HFFc6 (cell line): ENCODE results near the gene GNB1L. TPM values are rescaled to one million over a fixed set of nuclear protein-coding genes. Genes with fewer than 3 reads are reported as not detected.

ENCODE experiments used
- DNase-seq: peaks from one replicate; pipeline ENCODE4 v3.0.0-alpha.2; 2018
- H3K27ac Mint-ChIP-seq: 2 replicates; pipeline ENCODE4 v1.8.0; 2020; ENCODE audit warnings: mild to moderate bottlenecking, mixed read lengths
- H3K27me3 Mint-ChIP-seq: 2 replicates; pipeline ENCODE4 v1.8.0; 2021; ENCODE audit warnings: mild to moderate bottlenecking, moderate library complexity, mixed read lengths; ENCODE audit not compliant: insufficient read depth
- H3K36me3 Mint-ChIP-seq: 2 replicates; pipeline ENCODE4 v1.8.0; 2021; ENCODE audit warnings: low read depth, mixed read lengths
- H3K4me1 Mint-ChIP-seq: 2 replicates; pipeline ENCODE4 v1.8.0; 2020; ENCODE audit warnings: low read depth, mixed read lengths
- H3K4me3 Mint-ChIP-seq: 2 replicates; pipeline ENCODE4 v1.8.0; 2020; ENCODE audit warnings: mild to moderate bottlenecking, moderate library complexity, mixed read lengths
- H3K9me3 Mint-ChIP-seq: 2 replicates; pipeline ENCODE4 v1.8.0; 2020; ENCODE audit warnings: mild to moderate bottlenecking, mixed read lengths
- CTCF ChIP-seq: fragments of 200-600 bp; sonication (generic); IDR thresholded peaks from 2 replicates; pipeline ENCODE4 v1.5.0; 2021; ENCODE audit warnings: antibody characterized with exemption, mild to moderate bottlenecking
- total RNA-seq, 6 experiments: library from RNA; stranded (reverse); fragmentation: NEBNext Ultra II Directional; extraction: Animal tissue kit (Norgen Biotek cat#: 25700); gene quantifications; 2 replicates in 1 of 6; 3 replicates in 5 of 6; pipeline ENCODE4 v1.2.3, GENCODE V29; 2021

The GNB1L gene
- total RNA-seq, 6 experiments from 2014 or later = 6.6 to 9.6 (median 7.6) TPM

DNA sequence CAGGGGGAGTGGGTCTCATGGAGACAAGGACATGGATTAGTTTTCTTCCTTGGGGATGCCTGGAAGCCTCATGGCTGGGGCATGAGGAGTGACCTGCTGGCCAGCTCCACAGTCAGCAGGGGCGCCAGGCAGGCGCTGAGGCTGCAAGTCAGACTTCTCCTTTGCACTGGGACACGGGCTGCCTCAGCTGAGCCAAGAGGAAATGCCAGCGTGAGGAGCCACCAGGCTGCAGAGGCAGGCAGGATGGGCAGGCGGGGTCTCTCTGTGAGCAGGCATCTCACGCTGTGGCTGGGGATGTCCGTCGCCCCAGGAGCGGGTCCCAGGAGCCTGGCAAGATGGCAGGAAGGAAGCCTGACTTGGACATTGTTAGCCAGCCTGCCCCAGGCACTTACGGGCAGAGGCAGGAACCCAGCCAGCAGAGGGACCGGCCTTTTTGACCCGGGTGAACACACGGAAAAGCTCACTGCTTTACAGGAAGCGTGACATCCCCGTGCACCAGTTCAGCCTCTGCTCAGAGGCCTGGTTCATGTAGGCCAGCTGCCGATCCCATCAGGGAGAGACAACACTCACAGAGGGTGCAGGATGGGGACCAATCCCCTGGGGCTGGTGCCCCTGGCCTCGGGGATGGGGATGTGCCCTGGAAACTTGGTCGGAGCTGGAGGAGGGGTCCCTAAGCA is 10.2 kb downstream of the GNB1L start:
- TF ChIP-seq CTCF = no peak
- Mint-ChIP-seq H3K4me1 (peaks cover 56% of the 10 kb centered on the region), H3K27ac (peak overlapping the region; percentile 84), H3K9me3 (no peaks in the 10 kb centered on the region), H3K36me3 (no peaks in the 10 kb centered on the region; the same call in none of the 2 replicates), H3K4me3 (peak overlapping the region; percentile 48), H3K27me3 (peaks cover 3% of the 10 kb centered on the region)
- DNase-seq = peak; percentile 59

- H3K4me1 Mint-ChIP-seq = peaks cover 50% of the 10 kb centered on the region
- peak overlapping the region; percentile 84 for H3K27ac Mint-ChIP-seq
- no peaks in the 10 kb centered on the region; the same call in none of the 2 replicates for H3K36me3 Mint-ChIP-seq
- H3K4me3 Mint-ChIP-seq = peak overlapping the region; percentile 48; the same call in 1 of the 2 replicates
- DNase-seq = no peak
- peaks cover 3% of the 10 kb centered on the region for H3K27me3 Mint-ChIP-seq
- no peak for TF ChIP-seq CTCF
- H3K9me3 Mint-ChIP-seq = no peaks in the 10 kb centered on the region
These were observed 10.8 kb downstream of the GNB1L start for GRCh38 chr22:19843857-19844376.

- TF ChIP-seq CTCF = no peak
- Mint-ChIP-seq H3K4me3 (no peak overlapping the region), H3K4me1 (peaks cover 45% of the 10 kb centered on the region), H3K9me3 (no peaks in the 10 kb centered on the region), H3K27ac (peak overlapping the region; percentile 84; the same call in 1 of the 2 replicates), H3K36me3 (no peaks in the 10 kb centered on the region; the same call in none of the 2 replicates), H3K27me3 (no peaks in the 10 kb centered on the region; the same call in 1 of the 2 replicates)
- no peak for DNase-seq
These were observed 11.4 kb downstream of the GNB1L start for GRCh38 chr22:19843107-19843856.

DNA sequence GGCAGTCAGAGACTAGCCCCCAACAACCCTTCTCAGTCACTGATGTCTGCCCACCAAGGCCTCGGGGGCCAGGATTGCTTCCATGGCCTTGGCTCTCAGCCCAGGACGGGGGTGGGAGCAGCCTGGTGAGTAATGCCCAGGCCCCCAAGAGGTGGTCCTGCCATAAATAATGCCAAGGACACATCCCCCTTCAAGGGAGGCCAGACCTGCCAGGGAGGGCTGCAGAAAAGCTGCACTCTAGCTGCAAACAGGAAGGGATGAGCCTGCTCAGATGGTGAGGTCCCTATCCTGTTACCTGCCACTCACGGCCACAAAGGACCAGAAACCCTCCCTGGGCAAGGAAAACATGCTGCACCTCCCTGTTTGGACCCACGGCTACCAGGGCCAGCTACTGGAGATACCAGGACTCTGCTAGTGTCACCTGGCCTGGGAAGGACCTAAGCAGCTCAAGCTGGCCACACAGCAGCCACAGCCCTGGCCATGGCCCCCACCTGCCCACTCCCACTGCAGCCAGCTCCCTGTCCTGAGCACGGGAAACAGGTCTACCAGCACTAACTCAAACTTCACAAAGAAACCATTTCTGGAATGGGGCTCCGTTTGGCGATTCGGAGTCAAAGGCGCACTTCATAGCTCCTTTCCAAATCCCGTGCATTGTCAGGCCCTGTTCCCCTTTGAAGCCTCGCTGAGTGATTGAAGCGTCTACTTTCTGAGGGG is 12.1 kb downstream of the GNB1L start:
- H3K36me3 Mint-ChIP-seq = no peaks in the 10 kb centered on the region; the same call in none of the 2 replicates
- peaks cover 45% of the 10 kb centered on the region for H3K4me1 Mint-ChIP-seq
- H3K9me3 Mint-ChIP-seq = no peaks in the 10 kb centered on the region
- H3K4me3 Mint-ChIP-seq = no peak overlapping the region
- no peak overlapping the region for H3K27ac Mint-ChIP-seq
- DNase-seq = no peak
- no peak for TF ChIP-seq CTCF
- H3K27me3 Mint-ChIP-seq = no peaks in the 10 kb centered on the region; the same call in 1 of the 2 replicates

GRCh38 chr22:19841641-19842392 is 12.9 kb downstream of the GNB1L start:
- Mint-ChIP-seq H3K27ac (no peak overlapping the region), H3K36me3 (no peaks in the 10 kb centered on the region; the same call in none of the 2 replicates), H3K4me3 (no peak overlapping the region), H3K27me3 (no peaks in the 10 kb centered on the region; the same call in 1 of the 2 replicates), H3K9me3 (no peaks in the 10 kb centered on the region), H3K4me1 (peaks cover 46% of the 10 kb centered on the region)
- DNase-seq = no peak
- TF ChIP-seq CTCF = no peak
